GM19351 (cell line): Measurements from ENCODE around the gene UNC119B.

Experiments
- ATAC-seq: cut with Tn5 transposase; IDR thresholded peaks from one replicate; pipeline ENCODE4 v1.9.1; 2021; ENCODE audit warnings: mild to moderate bottlenecking, moderate library complexity; ENCODE audit not compliant: unreplicated experiment

Gene UNC119B

GRCh38 chr12:120761519-120761934 lies 51.3 kb downstream of the UNC119B start:
- no peak for ATAC-seq

DNA sequence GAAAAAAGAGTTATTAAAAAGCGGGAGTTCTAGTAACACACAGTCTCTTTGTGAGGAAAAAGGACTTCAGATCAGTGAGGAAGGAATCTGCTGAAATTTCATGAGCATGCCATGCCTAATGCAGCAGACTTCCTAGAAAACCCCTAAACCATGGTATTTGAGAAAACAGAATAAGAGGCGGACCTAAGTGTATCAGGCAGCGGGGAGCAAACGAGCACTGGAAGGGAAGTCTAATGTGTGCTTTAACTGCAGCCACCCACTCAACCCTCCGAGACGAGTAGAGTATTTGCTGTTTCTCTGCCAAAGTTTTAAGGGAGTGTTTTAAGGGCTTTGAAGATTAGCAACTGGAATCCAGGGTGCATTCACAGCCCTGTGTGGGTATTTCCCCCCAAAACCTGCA lies 51.8 kb downstream of the UNC119B start:
- ATAC-seq: no peak

GRCh38 chr12:120763250-120763649 lies 53.0 kb downstream of the UNC119B start:
- ATAC-seq: no peak

DNA sequence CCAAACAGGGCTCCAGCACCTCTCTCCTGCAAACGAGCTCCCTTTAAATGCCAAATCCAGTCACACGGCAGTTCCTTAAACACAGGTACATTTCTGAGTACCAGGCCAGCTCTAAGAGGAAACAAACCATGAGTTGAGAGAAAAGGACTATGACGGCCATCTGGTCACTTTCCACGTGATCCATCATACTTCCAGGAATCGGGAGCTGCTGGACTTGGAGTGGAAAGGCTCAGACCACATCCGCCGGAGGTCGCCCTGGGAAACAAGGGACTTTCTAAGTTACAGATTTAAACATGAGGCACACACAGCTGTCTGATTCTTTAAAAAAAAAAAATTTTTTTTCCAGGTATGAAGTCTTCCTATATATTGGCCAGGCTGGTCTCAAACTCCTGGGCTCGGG lies 54.6 kb downstream of the UNC119B start:
- ATAC-seq: no peak

DNA sequence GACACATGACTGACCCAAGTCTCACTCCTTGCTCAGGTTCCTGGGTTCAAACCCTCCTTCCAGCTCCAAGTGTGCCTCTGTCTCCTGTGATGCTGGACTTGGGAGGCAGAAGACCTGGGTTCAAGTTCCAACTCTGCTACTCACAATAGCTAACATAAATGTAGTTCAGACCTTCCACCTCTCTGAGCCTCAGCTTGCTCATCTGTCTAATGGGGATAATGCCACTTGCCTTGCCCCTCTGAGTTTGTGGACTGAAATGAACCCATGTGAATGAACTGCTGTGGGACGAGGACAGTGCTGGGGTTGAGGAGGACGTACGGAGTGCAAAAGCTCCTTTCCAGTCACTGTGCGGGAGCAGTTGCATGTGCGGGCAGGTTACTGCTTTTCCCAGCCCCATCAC lies 56.3 kb downstream of the UNC119B start:
- ATAC-seq: no peak

GRCh38 chr12:120767071-120768024 lies 57.1 kb downstream of the UNC119B start:
- ATAC-seq: no peak

GRCh38 chr12:120771097-120771496 lies 60.8 kb downstream of the UNC119B start:
- no peak for ATAC-seq
